ENCODE data around the gene SYT12. TPM values are rescaled to one million over a fixed set of nuclear protein-coding genes. Genes with fewer than 3 reads are reported as not detected.

SYT12 gene
- total and polyA plus RNA-seq, 2 of the 13 experiments (the other 11 are each of a cell fraction or from before 2014, with no cell fraction given) = 0.01 to 0.02 TPM

DNA sequence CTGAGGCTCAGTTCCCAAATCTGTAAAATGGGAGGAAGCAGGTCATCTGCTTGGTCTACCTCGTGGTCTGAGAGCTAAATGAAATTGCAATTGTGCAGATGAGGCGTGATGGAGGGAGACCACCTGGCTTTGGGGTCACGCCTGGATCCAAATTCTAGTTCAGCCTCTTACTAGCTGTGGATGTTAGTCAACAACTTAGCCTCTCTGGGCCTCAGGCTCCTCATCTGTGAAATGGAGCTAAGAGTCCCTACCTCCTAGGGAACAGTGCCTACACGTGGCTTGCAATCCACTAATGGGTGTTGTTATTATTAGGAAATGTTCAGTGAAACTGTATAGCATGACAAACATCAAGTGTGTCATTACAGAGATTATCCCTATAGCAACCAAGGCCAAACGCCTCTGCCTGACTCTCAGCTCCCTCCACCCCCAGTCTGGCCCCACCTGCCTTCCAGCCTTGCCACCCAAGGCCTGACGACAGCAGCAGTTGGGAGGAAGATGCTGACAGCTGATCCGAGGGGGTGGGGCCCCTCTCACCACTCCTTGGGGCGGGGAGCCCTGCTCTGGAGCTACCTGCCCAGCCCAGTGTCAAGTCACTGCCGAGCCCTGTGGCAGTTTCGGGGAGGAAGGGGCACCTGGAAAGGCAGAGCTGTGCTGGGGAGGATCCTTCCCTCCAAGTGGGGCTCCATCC, 32.0 kb downstream of the SYT12 start (continued):
- TF ChIP-seq ZBTB7B (CRISPR knock-in tag; IDR thresholded peaks at IDR 0.05) (no peak), ZNF431 (CRISPR knock-in tag; IDR thresholded peaks at IDR 0.05; ENCODE audit: borderline replicate concordance, low read depth) (no peak), EZH2 (conservative IDR thresholded peaks at IDR 0.05; ENCODE audit: low read depth, low read length) (no peak), SP2 (CRISPR knock-in tag; IDR thresholded peaks at IDR 0.05) (no peak), ZNF768 (CRISPR knock-in tag; IDR thresholded peaks at IDR 0.05) (no peak; the same call in 1 of the 2 replicates), MZF1 (CRISPR knock-in tag; IDR thresholded peaks at IDR 0.05; ENCODE audit: borderline replicate concordance) (no peak), ZNF326 (CRISPR knock-in tag; IDR thresholded peaks at IDR 0.05; ENCODE audit: borderline replicate concordance) (no peak), ZNF292 (CRISPR knock-in tag; IDR thresholded peaks at IDR 0.05; ENCODE audit: borderline replicate concordance, low read depth) (no peak), ZNF766 (CRISPR knock-in tag; IDR thresholded peaks at IDR 0.05; ENCODE audit: borderline replicate concordance) (no peak), TOE1 (CRISPR knock-in tag; IDR thresholded peaks at IDR 0.05) (no peak), TSC22D2 (CRISPR knock-in tag; IDR thresholded peaks at IDR 0.05; ENCODE audit: borderline replicate concordance) (0 out of 2 replicates have a peak, but pooled peaks have one; percentile 20), ZNF572 (CRISPR knock-in tag; IDR thresholded peaks at IDR 0.05) (peak; percentile 69; the same call in 1 of the 2 replicates), HOXA5 (CRISPR knock-in tag; IDR thresholded peaks at IDR 0.05) (peak; percentile 48; the same call in 1 of the 2 replicates), NFATC3 (CRISPR knock-in tag; IDR thresholded peaks at IDR 0.05) (no peak), ZNF17 (CRISPR knock-in tag; IDR thresholded peaks at IDR 0.05) (no peak), KLF13 (CRISPR knock-in tag; IDR thresholded peaks at IDR 0.05) (no peak), SATB2 (CRISPR knock-in tag; IDR thresholded peaks at IDR 0.05) (peak; percentile 70; the same call in 1 of the 2 replicates), HNRNPL (IDR thresholded peaks at IDR 0.05; ENCODE audit: low read depth, low read length) (no peak), ZNF816 (CRISPR knock-in tag; IDR thresholded peaks at IDR 0.05; ENCODE audit: borderline replicate concordance) (no peak)
- TF ChIP-seq, protein P1, sequence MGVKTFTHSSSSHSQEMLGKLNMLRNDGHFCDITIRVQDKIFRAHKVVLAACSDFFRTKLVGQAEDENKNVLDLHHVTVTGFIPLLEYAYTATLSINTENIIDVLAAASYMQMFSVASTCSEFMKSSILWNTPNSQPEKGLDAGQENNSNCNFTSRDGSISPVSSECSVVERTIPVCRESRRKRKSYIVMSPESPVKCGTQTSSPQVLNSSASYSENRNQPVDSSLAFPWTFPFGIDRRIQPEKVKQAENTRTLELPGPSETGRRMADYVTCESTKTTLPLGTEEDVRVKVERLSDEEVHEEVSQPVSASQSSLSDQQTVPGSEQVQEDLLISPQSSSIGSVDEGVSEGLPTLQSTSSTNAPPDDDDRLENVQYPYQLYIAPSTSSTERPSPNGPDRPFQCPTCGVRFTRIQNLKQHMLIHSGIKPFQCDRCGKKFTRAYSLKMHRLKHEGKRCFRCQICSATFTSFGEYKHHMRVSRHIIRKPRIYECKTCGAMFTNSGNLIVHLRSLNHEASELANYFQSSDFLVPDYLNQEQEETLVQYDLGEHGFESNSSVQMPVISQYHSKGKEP (CRISPR knock-in tag; IDR thresholded peaks at IDR 0.05) = no peak
- TF ChIP-seq, protein P2, sequence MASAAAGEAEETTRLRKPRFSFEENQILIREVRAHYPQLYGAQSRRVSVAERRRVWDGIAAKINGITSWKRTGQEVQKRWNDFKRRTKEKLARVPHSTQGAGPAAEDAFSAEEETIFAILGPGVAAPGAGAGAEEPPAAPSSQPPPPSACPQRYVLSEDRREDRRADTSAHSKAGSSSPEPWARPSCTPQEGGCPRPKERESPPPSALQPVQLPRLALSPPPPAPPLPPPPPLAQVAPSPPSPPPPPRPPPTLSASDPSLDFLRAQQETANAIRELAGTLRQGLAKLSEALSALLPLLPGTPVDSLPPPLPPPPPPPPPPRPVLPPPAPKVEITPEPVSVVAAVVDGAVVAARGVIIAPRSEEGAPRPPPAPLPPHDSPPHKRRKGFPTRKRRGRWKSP (CRISPR knock-in tag; IDR thresholded peaks at IDR 0.05) = no peak
- TF ChIP-seq, protein P3, sequence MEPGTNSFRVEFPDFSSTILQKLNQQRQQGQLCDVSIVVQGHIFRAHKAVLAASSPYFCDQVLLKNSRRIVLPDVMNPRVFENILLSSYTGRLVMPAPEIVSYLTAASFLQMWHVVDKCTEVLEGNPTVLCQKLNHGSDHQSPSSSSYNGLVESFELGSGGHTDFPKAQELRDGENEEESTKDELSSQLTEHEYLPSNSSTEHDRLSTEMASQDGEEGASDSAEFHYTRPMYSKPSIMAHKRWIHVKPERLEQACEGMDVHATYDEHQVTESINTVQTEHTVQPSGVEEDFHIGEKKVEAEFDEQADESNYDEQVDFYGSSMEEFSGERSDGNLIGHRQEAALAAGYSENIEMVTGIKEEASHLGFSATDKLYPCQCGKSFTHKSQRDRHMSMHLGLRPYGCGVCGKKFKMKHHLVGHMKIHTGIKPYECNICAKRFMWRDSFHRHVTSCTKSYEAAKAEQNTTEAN (CRISPR knock-in tag; conservative IDR thresholded peaks at IDR 0.05) = 0 out of 2 replicates have a peak, but pooled peaks have one; percentile 19
- TF ChIP-seq, protein P4, sequence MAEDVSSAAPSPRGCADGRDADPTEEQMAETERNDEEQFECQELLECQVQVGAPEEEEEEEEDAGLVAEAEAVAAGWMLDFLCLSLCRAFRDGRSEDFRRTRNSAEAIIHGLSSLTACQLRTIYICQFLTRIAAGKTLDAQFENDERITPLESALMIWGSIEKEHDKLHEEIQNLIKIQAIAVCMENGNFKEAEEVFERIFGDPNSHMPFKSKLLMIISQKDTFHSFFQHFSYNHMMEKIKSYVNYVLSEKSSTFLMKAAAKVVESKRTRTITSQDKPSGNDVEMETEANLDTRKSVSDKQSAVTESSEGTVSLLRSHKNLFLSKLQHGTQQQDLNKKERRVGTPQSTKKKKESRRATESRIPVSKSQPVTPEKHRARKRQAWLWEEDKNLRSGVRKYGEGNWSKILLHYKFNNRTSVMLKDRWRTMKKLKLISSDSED (CRISPR knock-in tag; IDR thresholded peaks at IDR 0.05) = no peak
- TF ChIP-seq, protein P5, sequence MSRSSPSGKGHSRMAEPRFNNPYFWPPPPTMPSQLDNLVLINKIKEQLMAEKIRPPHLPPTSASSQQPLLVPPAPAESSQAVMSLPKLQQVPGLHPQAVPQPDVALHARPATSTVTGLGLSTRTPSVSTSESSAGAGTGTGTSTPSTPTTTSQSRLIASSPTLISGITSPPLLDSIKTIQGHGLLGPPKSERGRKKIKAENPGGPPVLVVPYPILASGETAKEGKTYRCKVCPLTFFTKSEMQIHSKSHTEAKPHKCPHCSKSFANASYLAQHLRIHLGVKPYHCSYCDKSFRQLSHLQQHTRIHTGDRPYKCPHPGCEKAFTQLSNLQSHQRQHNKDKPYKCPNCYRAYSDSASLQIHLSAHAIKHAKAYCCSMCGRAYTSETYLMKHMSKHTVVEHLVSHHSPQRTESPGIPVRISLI (CRISPR knock-in tag; IDR thresholded peaks at IDR 0.05; ENCODE audit: borderline replicate concordance) = no peak

Data from HepG2 (cell line).